B cell (primary cell): ENCODE results near the gene ZNF554. TPM values are rescaled to one million over a fixed set of nuclear protein-coding genes. Genes with fewer than 3 reads are reported as not detected.

ENCODE experiments used
- ATAC-seq: fragments of 200-7000 bp; cut with Tn5 transposase; one replicate; pipeline ENCODE4 v1.10.0; 2021; ENCODE audit warnings: low read depth, mild to moderate bottlenecking, moderate number of reproducible peaks, moderate library complexity
- CTCF ChIA-PET: fragments of 350-600 bp; sonication (Branson Sonifier 250); formaldehyde crosslinking; loops from one replicate; lab custom pipeline; 2021; ENCODE audit warnings: antibody characterized with exemption, inconsistent platforms; lab: Charles Lee
- POLR2A ChIA-PET: fragments of 350-600 bp; sonication (Branson Sonifier 250); formaldehyde crosslinking; loops from one replicate; lab custom pipeline; 2021; ENCODE audit warnings: antibody characterized with exemption; lab: Charles Lee
- DNase-seq: peaks from one replicate; pipeline ENCODE4 v3.0.0; 2013
- H2AFZ ChIP-seq: 2 replicates; pipeline ENCODE4 v1.6.1; 2012; ENCODE audit warnings: mild to moderate bottlenecking, low read depth, low read length; ENCODE audit not compliant: insufficient read depth, poor library complexity, severe bottlenecking
- H3K27ac ChIP-seq, 2 donors: 1 replicate in 1 of 2; 2 replicates in 1 of 2; pipeline ENCODE4 v1.5.1; 2012 to 2013; ENCODE audit warnings: low read length in 2 of 2, mild to moderate bottlenecking in 2 of 2, moderate library complexity in 1 of 2
- H3K27me3 ChIP-seq, 4 experiments: fragments of 200-600 bp in 1 of 4; sonication (generic) in 1 of 4; replicated peaks in 1 of 4; 1 replicate in 2 of 4; 2 replicates in 2 of 4; pipeline versions ENCODE4 v1.6.1 to v1.7.0; 2013 to 2016; ENCODE audit warnings: low read length in 3 of 4, mild to moderate bottlenecking in 2 of 4, mixed read lengths in 1 of 4, moderate library complexity in 1 of 4; ENCODE audit not compliant: insufficient read depth in 4 of 4, control insufficient read depth in 3 of 4; ENCODE audit errors: control extremely low read depth in 1 of 4
- H3K36me3 ChIP-seq, 2 experiments: replicated peaks in 1 of 2; 1 replicate in 1 of 2; 2 replicates in 1 of 2; pipeline versions ENCODE4 v1.6.1 to v1.7.1; 2013; ENCODE audit warnings: low read length in 1 of 2; ENCODE audit not compliant: insufficient read depth in 2 of 2, control insufficient read depth in 1 of 2; ENCODE audit errors: control extremely low read depth in 1 of 2, extremely low read depth in 1 of 2
- H3K4me1 ChIP-seq, 2 donors: fragments of 200-600 bp in 1 of 2; sonication (generic) in 1 of 2; 1 replicate in 1 of 2; 2 replicates in 1 of 2; pipeline versions ENCODE4 v1.5.1 to v1.6.1; 2013 to 2017; ENCODE audit warnings: low read length in 2 of 2; ENCODE audit not compliant: control insufficient read depth in 2 of 2, insufficient read depth in 2 of 2
- H3K4me2 ChIP-seq: replicated peaks from 2 replicates; pipeline ENCODE3; 2012; ENCODE audit warnings: mild to moderate bottlenecking, low read depth, low read length; ENCODE audit not compliant: poor library complexity, severe bottlenecking
- H3K4me3 ChIP-seq, 5 experiments: fragments of 200-600 bp in 1 of 5; sonication (generic) in 1 of 5; 1 replicate in 3 of 5; 2 replicates in 2 of 5; pipeline versions ENCODE4 v1.5.1 to v1.7.0; 2011 to 2016; ENCODE audit warnings: low read length in 4 of 5, mild to moderate bottlenecking in 4 of 5, low read depth in 2 of 5, control low read depth in 1 of 5, moderate library complexity in 1 of 5; ENCODE audit not compliant: insufficient read depth in 1 of 5; ENCODE audit errors: control extremely low read depth in 1 of 5, extremely low read depth in 1 of 5
- H3K79me2 ChIP-seq: fragments of 200-600 bp; sonication (generic); one replicate; pipeline ENCODE4 v1.6.0; 2016; ENCODE audit warnings: low read length; ENCODE audit not compliant: control insufficient read depth, insufficient read depth
- H3K9ac ChIP-seq: fragments of 200-600 bp; sonication (generic); 2 replicates; pipeline ENCODE4 v1.6.1; 2017; ENCODE audit warnings: mild to moderate bottlenecking, low read length, moderate library complexity
- H3K9me3 ChIP-seq, 3 donors: one replicate each; pipeline versions ENCODE4 v1.6.1 to v1.7.1; 2013; ENCODE audit warnings: low read length in 2 of 3; ENCODE audit not compliant: control insufficient read depth in 2 of 3, insufficient read depth in 1 of 3; ENCODE audit errors: control extremely low read depth in 1 of 3
- H4K20me1 ChIP-seq: 2 replicates; pipeline ENCODE4 v1.6.0; 2012; ENCODE audit warnings: mild to moderate bottlenecking, low read length; ENCODE audit not compliant: insufficient read depth, control insufficient read depth, poor library complexity, severe bottlenecking
- H3K27ac Mint-ChIP-seq: one replicate; pipeline ENCODE4 v1.8.0; 2021; ENCODE audit warnings: mixed read lengths
- H3K27me3 Mint-ChIP-seq: one replicate; pipeline ENCODE4 v1.8.0; 2021; ENCODE audit warnings: mixed read lengths
- H3K4me1 Mint-ChIP-seq: one replicate; pipeline ENCODE4 v1.8.0; 2021; ENCODE audit warnings: mixed read lengths
- H3K4me3 Mint-ChIP-seq: one replicate; pipeline ENCODE4 v1.8.0; 2021; ENCODE audit warnings: mixed read lengths
- H3K9me3 Mint-ChIP-seq: one replicate; pipeline ENCODE4 v1.8.0; 2022; ENCODE audit warnings: mixed read lengths; ENCODE audit not compliant: insufficient read depth
- EZH2 ChIP-seq: IDR thresholded peaks from 2 replicates; pipeline ENCODE4 v1.6.1; 2012; ENCODE audit warnings: borderline replicate concordance, low read depth, mild to moderate bottlenecking, moderate library complexity, low read length; ENCODE audit not compliant: insufficient read depth, poor library complexity, severe bottlenecking
- WGBS: methylation state at CpG from one replicate; pipeline ENCODE4 v1.1.5; 2013; ENCODE audit warnings: missing lambda C conversion rate; ENCODE audit not compliant: insufficient coverage; 5-methylcytosine and 5-hydroxymethylcytosine counted together
- intact Hi-C: fragments of 100-400 bp; cut with micrococcal nuclease; formaldehyde crosslinking; loops from one replicate; pipeline ENCODE4 v1.10.0; 2022
- polyA plus RNA-seq: library from polyadenylated mRNA; depleted of rRNA; stranded (reverse); fragments of >200 nt; gene quantifications from 2 replicates; pipeline ENCODE4 v1.2.3, GENCODE V29; 2012
- total RNA-seq, 2 donors: library from RNA; stranded (reverse); fragments of 120-200 nt in 1 of 2; gene quantifications; 1 replicate in 1 of 2; 2 replicates in 1 of 2; pipeline versions ENCODE4 v1.2.3 to v1.2.4, GENCODE V29; 2013 to 2022
- TF ChIP-seq, protein P1 (sequence below): fragments of 200-600 bp; IDR thresholded peaks from one replicate; pipeline ENCODE4 v1.8.0; 2022; ENCODE audit warnings: antibody characterized with exemption, mild to moderate bottlenecking

Gene ZNF554
- total and polyA plus RNA-seq, 2 donors (not counting 1 experiment from before 2014, with no cell fraction given): 2.8 to 5.9 TPM

DNA sequence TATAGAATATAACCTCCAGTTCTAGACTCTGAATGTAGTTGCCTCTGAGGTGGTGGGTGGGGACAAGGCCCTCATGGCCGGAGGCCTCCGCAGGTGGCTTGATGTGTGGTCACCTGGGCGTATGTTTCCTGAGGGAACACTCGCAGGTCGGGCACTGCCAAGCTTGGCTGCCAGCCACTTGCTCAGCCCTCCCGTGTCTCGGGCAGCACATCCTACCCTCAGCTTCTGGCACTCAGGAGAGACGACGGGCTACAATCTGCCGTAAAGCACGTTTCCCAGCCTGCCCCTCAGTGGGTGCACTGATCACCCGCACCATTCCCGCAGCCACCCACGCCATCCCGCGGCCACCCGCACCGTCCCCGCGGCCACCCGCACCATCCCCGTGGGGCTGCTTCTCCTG is 19.2 kb upstream of the ZNF554 start:
- CTCF ChIA-PET: no interaction called here
- Histone ChIP-seq H2AFZ (no peak overlapping the region), H3K9me3 (no peaks in the 10 kb centered on the region), H3K27ac (no peak overlapping the region), H3K4me1 (no peaks in the 10 kb centered on the region), H3K4me3 (no peak overlapping the region), H3K27me3 (no peaks in the 10 kb centered on the region), H3K9ac (no peak overlapping the region), H3K79me2 (peaks cover 18% of the 10 kb centered on the region), H3K4me2 (no peak overlapping the region), H3K36me3 (peaks cover 0 to 30% of the 10 kb centered on the region in 2 experiments), H4K20me1 (no peaks in the 10 kb centered on the region)
- no peak overlapping the region for H3K4me3 Mint-ChIP-seq
- ATAC-seq (no peak), DNase-seq (no peak)
- TF ChIP-seq, protein P1, sequence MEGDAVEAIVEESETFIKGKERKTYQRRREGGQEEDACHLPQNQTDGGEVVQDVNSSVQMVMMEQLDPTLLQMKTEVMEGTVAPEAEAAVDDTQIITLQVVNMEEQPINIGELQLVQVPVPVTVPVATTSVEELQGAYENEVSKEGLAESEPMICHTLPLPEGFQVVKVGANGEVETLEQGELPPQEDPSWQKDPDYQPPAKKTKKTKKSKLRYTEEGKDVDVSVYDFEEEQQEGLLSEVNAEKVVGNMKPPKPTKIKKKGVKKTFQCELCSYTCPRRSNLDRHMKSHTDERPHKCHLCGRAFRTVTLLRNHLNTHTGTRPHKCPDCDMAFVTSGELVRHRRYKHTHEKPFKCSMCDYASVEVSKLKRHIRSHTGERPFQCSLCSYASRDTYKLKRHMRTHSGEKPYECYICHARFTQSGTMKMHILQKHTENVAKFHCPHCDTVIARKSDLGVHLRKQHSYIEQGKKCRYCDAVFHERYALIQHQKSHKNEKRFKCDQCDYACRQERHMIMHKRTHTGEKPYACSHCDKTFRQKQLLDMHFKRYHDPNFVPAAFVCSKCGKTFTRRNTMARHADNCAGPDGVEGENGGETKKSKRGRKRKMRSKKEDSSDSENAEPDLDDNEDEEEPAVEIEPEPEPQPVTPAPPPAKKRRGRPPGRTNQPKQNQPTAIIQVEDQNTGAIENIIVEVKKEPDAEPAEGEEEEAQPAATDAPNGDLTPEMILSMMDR: no peak
- TF ChIP-seq EZH2: no peak
- intact Hi-C loops: no loop called here
- no peaks in the 10 kb centered on the region for H3K9me3 Mint-ChIP-seq
- no peaks in the 10 kb centered on the region for H3K27me3 Mint-ChIP-seq
- H3K4me1 Mint-ChIP-seq: no peaks in the 10 kb centered on the region
- no peak overlapping the region for H3K27ac Mint-ChIP-seq
- WGBS: over 99% methylated on average over 22 of the region's 22 CpGs
- POLR2A ChIA-PET: interaction anchor here (0.7 kb wide), 1 partner anchor 41 kb away, joined by 3 read pairs; no protein-coding TSS in a partner anchor

DNA sequence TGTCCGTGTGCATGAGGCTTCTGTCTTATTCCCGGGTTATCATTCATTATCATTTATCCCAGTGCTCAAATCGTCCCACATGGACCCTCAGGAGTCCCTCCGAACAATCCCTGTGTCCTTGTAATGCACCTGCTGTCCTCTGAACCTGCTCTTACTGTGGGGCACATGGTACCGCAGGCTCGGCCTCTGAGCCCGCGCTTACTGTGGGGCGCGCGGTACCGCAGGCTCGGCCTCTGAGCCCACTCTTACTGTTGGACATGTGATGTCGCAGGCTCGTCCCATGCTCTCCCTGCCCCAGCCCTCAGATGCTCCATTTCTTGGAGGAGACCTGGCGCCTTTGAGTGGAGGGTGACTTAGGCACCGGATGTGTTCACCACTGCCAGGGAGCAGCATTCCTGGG is 16.8 kb upstream of the ZNF554 start:
- 100% methylated on average over 16 of the region's 17 CpGs for WGBS
- Histone ChIP-seq H3K4me1 (no peaks in the 10 kb centered on the region), H3K9ac (no peak overlapping the region), H2AFZ (no peak overlapping the region), H3K27me3 (no peaks in the 10 kb centered on the region), H4K20me1 (no peaks in the 10 kb centered on the region), H3K27ac (no peak overlapping the region), H3K9me3 (no peaks in the 10 kb centered on the region), H3K36me3 (peaks cover 0 to 20% of the 10 kb centered on the region in 2 experiments), H3K4me3 (no peak overlapping the region), H3K4me2 (no peak overlapping the region), H3K79me2 (peaks cover 5% of the 10 kb centered on the region)
- Mint-ChIP-seq H3K9me3 (no peaks in the 10 kb centered on the region), H3K27me3 (no peaks in the 10 kb centered on the region), H3K4me1 (no peaks in the 10 kb centered on the region), H3K27ac (no peak overlapping the region), H3K4me3 (no peak overlapping the region)
- TF ChIP-seq, protein P1: no peak
- TF ChIP-seq EZH2: no peak
- intact Hi-C loops: no loop called here
- ATAC-seq: no peak
- ChIA-PET POLR2A (no interaction called here), CTCF (no interaction called here)
- DNase-seq: no peak
